Keratinocyte (primary cell): ENCODE data around the gene NRG3. TPM values are rescaled to one million over a fixed set of nuclear protein-coding genes. Genes with fewer than 3 reads are reported as not detected.

Experiments used
- DNase-seq: peaks from one replicate; pipeline ENCODE4 v3.0.0-alpha.2; 2011; ENCODE audit warnings: low read depth, missing footprints, low spot score
- FAIRE-seq: peaks from 2 replicates; lab custom pipeline; 2011; peaks lifted over from hg19 to GRCh38; lab: Jason Lieb, UNC
- H2AFZ ChIP-seq: 2 replicates; pipeline ENCODE4 v1.6.0; 2012; ENCODE audit warnings: low read length, control low read depth, inconsistent platforms; ENCODE audit not compliant: control insufficient read depth
- H3K27ac ChIP-seq: 2 replicates; pipeline ENCODE4 v1.5.1; 2011; ENCODE audit warnings: low read length; ENCODE audit not compliant: control insufficient read depth, insufficient read depth
- H3K27me3 ChIP-seq: 3 replicates; pipeline ENCODE4 v1.6.0; 2011; ENCODE audit warnings: low read length; ENCODE audit not compliant: control insufficient read depth, insufficient read depth; ENCODE audit errors: extremely low read depth
- H3K36me3 ChIP-seq, 2 experiments: 2 replicates in 1 of 2; 3 replicates in 1 of 2; pipeline ENCODE4 v1.5.1; 2011; ENCODE audit warnings: low read length in 2 of 2, mild to moderate bottlenecking in 1 of 2; ENCODE audit not compliant: control insufficient read depth in 2 of 2, insufficient read depth in 2 of 2; ENCODE audit errors: extremely low read depth in 1 of 2
- H3K4me1 ChIP-seq: 3 replicates; pipeline ENCODE4 v1.5.1; 2011; ENCODE audit warnings: low read length; ENCODE audit not compliant: control insufficient read depth, insufficient read depth; ENCODE audit errors: extremely low read depth
- H3K4me2 ChIP-seq: 3 replicates; pipeline ENCODE4 v1.6.0; 2011; ENCODE audit warnings: low read depth, low read length; ENCODE audit not compliant: control insufficient read depth, insufficient read depth; ENCODE audit errors: extremely low read depth
- H3K4me3 ChIP-seq, 3 experiments: fragments of 200-600 bp in 1 of 3; sonication (generic) in 1 of 3; 2 replicates in 2 of 3; 3 replicates in 1 of 3; pipeline ENCODE4 v1.5.1; 2011 to 2016; ENCODE audit warnings: low read length in 3 of 3, mild to moderate bottlenecking in 3 of 3, control low read depth in 2 of 3, inconsistent platforms in 1 of 3, low read depth in 1 of 3, mixed read lengths in 1 of 3, mixed run types in 1 of 3, moderate library complexity in 1 of 3; ENCODE audit not compliant: control insufficient read depth in 2 of 3, insufficient read depth in 2 of 3; ENCODE audit errors: extremely low read depth in 1 of 3
- H3K79me2 ChIP-seq: 2 replicates; pipeline ENCODE4 v1.6.0; 2012; ENCODE audit warnings: low read length; ENCODE audit not compliant: control insufficient read depth, insufficient read depth
- H3K9ac ChIP-seq: 3 replicates; pipeline ENCODE4 v1.6.0; 2011; ENCODE audit warnings: low read length; ENCODE audit not compliant: control insufficient read depth, insufficient read depth; ENCODE audit errors: extremely low read depth
- H3K9me1 ChIP-seq: 3 replicates; pipeline ENCODE4 v1.6.0; 2011; ENCODE audit warnings: low read length; ENCODE audit not compliant: control insufficient read depth, insufficient read depth; ENCODE audit errors: extremely low read depth
- H3K9me3 ChIP-seq: 2 replicates; pipeline ENCODE4 v1.5.1; 2012; ENCODE audit warnings: low read depth, low read length; ENCODE audit not compliant: control insufficient read depth
- H4K20me1 ChIP-seq: 3 replicates; pipeline ENCODE4 v1.6.0; 2011; ENCODE audit warnings: low read length; ENCODE audit not compliant: control insufficient read depth, insufficient read depth; ENCODE audit errors: extremely low read depth
- EZH2 ChIP-seq: IDR thresholded peaks from one replicate; pipeline ENCODE4 v1.6.1; 2012; ENCODE audit warnings: inconsistent platforms, mild to moderate bottlenecking, low read length, moderate library complexity
- dilution Hi-C: fragments of 300-500 bp; cut with MboI; formaldehyde crosslinking; loops from one replicate; pipeline ENCODE4 v1.7.0; 2020; ENCODE audit warnings: low sequenced_read_pairs; ENCODE audit not compliant: extremely low pct_ligation_motif_present
- polyA plus RNA-seq, 5 experiments: library from polyadenylated mRNA; depleted of rRNA in 3 of 5; stranded (reverse) in 3 of 5; stranded (forward) in 1 of 5; unstranded in 1 of 5; fragments of >200 nt; gene quantifications; 1 replicate in 1 of 5; 2 replicates in 3 of 5; 3 replicates in 1 of 5; pipeline versions ENCODE4 v1.2.1 to v1.2.3, GENCODE V29; 2011 to 2012; ENCODE audit warnings: missing spikeins in 2 of 5, low read depth in 1 of 5, low replicate concordance in 1 of 5
- TF ChIP-seq, protein P1 (sequence below), 3 experiments: IDR thresholded peaks in 1 of 3; conservative IDR thresholded peaks in 1 of 3; optimal IDR thresholded peaks in 1 of 3; 2 replicates in 2 of 3; 3 replicates in 1 of 3; pipeline versions ENCODE3 to v1.5.1; 2011; ENCODE audit warnings: low read length in 3 of 3, mild to moderate bottlenecking in 3 of 3, moderate library complexity in 2 of 3, control low read depth in 1 of 3, inconsistent platforms in 1 of 3; ENCODE audit not compliant: insufficient read depth in 2 of 3; ENCODE audit errors: extremely low read depth in 1 of 3

Gene NRG3
- polyA plus RNA-seq, 1 donor (not counting 4 experiments of a cell fraction or from before 2014, with no cell fraction given): not detected

DNA sequence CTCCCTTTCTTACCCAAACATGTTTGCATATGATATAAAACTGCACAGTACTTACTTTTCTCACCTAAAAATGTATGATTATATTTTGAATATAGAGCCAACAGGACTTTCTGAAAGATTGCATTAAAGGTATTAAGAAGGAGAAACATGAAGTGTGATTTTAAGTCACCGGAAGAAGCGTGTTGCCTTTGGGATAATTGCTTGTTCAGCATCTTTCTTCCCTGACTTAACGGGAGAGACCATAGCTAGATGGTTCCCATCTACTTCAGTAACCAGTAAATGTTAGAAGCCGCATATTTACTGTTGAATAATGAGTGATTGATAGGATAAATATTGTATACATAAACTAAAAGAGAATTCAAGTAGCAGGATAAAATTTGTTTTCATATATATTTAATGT lies 197.1 kb downstream of the NRG3 start:
- FAIRE-seq (no peak), DNase-seq (no peak)
- H3K9ac ChIP-seq: no peak overlapping the region
- H2AFZ ChIP-seq: no peak overlapping the region
- H3K4me2 ChIP-seq: no peak overlapping the region
- H4K20me1 ChIP-seq: no peaks in the 10 kb centered on the region
- no peak overlapping the region for H3K4me3 ChIP-seq
- peaks cover 4% of the 10 kb centered on the region for H3K9me3 ChIP-seq
- no peaks in the 10 kb centered on the region for H3K79me2 ChIP-seq
- no peaks in the 10 kb centered on the region for H3K9me1 ChIP-seq
- no peaks in the 10 kb centered on the region for H3K36me3 ChIP-seq
- TF ChIP-seq, protein P1, sequence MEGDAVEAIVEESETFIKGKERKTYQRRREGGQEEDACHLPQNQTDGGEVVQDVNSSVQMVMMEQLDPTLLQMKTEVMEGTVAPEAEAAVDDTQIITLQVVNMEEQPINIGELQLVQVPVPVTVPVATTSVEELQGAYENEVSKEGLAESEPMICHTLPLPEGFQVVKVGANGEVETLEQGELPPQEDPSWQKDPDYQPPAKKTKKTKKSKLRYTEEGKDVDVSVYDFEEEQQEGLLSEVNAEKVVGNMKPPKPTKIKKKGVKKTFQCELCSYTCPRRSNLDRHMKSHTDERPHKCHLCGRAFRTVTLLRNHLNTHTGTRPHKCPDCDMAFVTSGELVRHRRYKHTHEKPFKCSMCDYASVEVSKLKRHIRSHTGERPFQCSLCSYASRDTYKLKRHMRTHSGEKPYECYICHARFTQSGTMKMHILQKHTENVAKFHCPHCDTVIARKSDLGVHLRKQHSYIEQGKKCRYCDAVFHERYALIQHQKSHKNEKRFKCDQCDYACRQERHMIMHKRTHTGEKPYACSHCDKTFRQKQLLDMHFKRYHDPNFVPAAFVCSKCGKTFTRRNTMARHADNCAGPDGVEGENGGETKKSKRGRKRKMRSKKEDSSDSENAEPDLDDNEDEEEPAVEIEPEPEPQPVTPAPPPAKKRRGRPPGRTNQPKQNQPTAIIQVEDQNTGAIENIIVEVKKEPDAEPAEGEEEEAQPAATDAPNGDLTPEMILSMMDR (optimal IDR thresholded peaks at IDR 0.05 in 1 of 3, IDR thresholded peaks at IDR 0.05 in 1 of 3, conservative IDR thresholded peaks at IDR 0.05 in 1 of 3; ENCODE audit: extremely low read depth in 1 of 3, insufficient read depth in 2 of 3, low read length in 3 of 3): no peak
- no peak for TF ChIP-seq EZH2
- H3K4me1 ChIP-seq: no peaks in the 10 kb centered on the region
- dilution Hi-C loops: no loop called here
- H3K27me3 ChIP-seq: no peaks in the 10 kb centered on the region
- H3K27ac ChIP-seq: no peak overlapping the region

GRCh38 chr10:82075605-82076004 lies 200.6 kb downstream of the NRG3 start:
- no peaks in the 10 kb centered on the region for H3K36me3 ChIP-seq
- H3K79me2 ChIP-seq: no peaks in the 10 kb centered on the region
- H3K27ac ChIP-seq: no peak overlapping the region
- FAIRE-seq: no peak
- dilution Hi-C loops: no loop called here
- no peak overlapping the region for H2AFZ ChIP-seq
- H3K4me2 ChIP-seq: no peak overlapping the region
- TF ChIP-seq, protein P1 (optimal IDR thresholded peaks at IDR 0.05 in 1 of 3, IDR thresholded peaks at IDR 0.05 in 1 of 3, conservative IDR thresholded peaks at IDR 0.05 in 1 of 3; ENCODE audit: extremely low read depth in 1 of 3, insufficient read depth in 2 of 3, low read length in 3 of 3): no peak
- no peak for TF ChIP-seq EZH2
- H3K9ac ChIP-seq: no peak overlapping the region
- no peaks in the 10 kb centered on the region for H3K27me3 ChIP-seq
- H3K4me3 ChIP-seq: no peak overlapping the region
- H3K4me1 ChIP-seq: no peaks in the 10 kb centered on the region
- no peaks in the 10 kb centered on the region for H4K20me1 ChIP-seq
- no peaks in the 10 kb centered on the region for H3K9me1 ChIP-seq
- no peak for DNase-seq
- H3K9me3 ChIP-seq: peaks cover 2% of the 10 kb centered on the region
